Measurements from ENCODE around the gene USHBP1. TPM values are rescaled to one million over a fixed set of nuclear protein-coding genes. Genes with fewer than 3 reads are reported as not detected.
A peak's percentile ranks its signal among the peaks of the same experiment; 100 is the strongest.

USHBP1 gene, protein sequence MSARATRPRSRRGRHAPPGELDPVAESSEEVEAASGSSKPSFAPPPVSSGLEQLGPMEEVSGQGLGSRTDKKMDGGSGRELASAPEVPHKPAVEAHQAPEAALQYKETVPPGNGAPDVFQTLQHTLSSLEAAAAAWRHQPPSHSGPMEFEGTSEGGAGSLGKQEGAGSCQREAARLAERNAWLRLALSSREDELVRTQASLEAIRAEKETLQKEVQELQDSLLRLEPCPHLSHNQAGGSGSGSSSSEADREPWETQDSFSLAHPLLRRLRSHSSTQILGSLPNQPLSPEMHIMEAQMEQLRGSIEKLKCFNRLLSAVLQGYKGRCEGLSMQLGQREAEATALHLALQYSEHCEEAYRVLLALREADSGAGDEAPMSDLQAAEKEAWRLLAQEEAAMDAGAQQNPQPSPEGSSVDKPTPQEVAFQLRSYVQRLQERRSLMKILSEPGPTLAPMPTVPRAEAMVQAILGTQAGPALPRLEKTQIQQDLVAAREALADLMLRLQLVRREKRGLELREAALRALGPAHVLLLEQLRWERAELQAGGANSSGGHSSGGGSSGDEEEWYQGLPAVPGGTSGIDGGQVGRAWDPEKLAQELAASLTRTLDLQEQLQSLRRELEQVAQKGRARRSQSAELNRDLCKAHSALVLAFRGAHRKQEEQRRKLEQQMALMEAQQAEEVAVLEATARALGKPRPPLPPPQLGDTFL
- total RNA-seq (2021), result 10.9 to 14.2 TPM (median 12.3 TPM) in 3 replicates
- percentile 40 among the genes with signal in this experiment for Bru-seq, nascent RNA
- long read RNA-seq, experiment 1, transcript USHBP1-201 (13 exons, 3,335 nt), result major isoform, 13 of 36 reads
- long read RNA-seq, experiment 1, partial matches to known transcripts, result 9 of 36 reads
- long read RNA-seq, experiment 1, other reads (novel, unspliced or antisense), result 10 of 36 reads
- long read RNA-seq, experiment 2, partial matches to known transcripts, result 8 of 11 reads
- long read RNA-seq, experiment 2, other reads (novel, unspliced or antisense), result 3 of 11 reads
- long read RNA-seq, experiment 3, partial matches to known transcripts, result 1 of 4 reads
- long read RNA-seq, experiment 3, other reads (novel, unspliced or antisense), result 1 of 4 reads

DNA sequence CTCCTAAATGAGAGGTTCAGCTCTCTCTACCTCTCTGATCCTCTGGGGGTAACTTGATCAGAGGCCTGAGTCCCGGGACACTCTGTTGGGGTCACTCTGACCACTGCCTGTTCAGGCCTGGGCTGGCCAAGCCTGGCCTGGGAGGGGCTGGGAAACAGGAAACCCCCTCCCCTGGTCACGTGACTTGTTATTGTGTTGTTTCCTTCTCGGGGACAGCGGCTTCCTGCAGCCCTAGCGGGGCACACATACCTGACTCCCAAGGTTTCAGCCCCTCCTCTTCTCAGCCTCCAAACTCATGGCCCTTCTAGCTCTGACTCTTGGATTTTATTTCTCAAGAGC, at the start of gene USHBP1:
TSS of gene USHBP1 (minus strand) at position 105 of the 339 bp plus-strand sequence. CDS start 446 bp downstream, outside the sequence.
- ATAC-seq (peak; percentile 3; the same call in 1 of the 2 replicates), DNase-seq (ENCODE audit: low spot score) (peak; percentile 71)
- H3K36me3 Mint-ChIP-seq, result peaks cover 11% of the 10 kb centered on the region
- peak within 1 kb of the TSS; percentile 61 for H3K4me3 Mint-ChIP-seq
- H3K27me3 Mint-ChIP-seq (ENCODE audit: low read depth), result peaks cover 7% of the 10 kb centered on the region
- peak within 1 kb of the TSS; percentile 100 for H3K27ac Mint-ChIP-seq
- ChIA-PET POLR2A (interaction anchor here (1.8 to 3.9 kb wide), 3 partner anchors 16 to 49 kb away, joined by 5 to 11 read pairs (median 5); partner anchors contain the start of genes OCEL1 and USE1), CTCF (interaction anchor here (0.6 to 1.8 kb wide), 7 partner anchors 9 to 59 kb away, joined by 3 to 5 read pairs (median 4); no protein-coding TSS in a partner anchor)
- H3K4me1 Mint-ChIP-seq, result peaks cover 25% of the 10 kb centered on the region
- no peak for TF ChIP-seq ELF4 (CRISPR knock-in tag; IDR thresholded peaks at IDR 0.05; ENCODE audit: low read depth)
- TF ChIP-seq TEAD4 (CRISPR knock-in tag; IDR thresholded peaks at IDR 0.05), result no peak
- TF ChIP-seq FOXK1 (CRISPR knock-in tag; IDR thresholded peaks at IDR 0.05), result peak; percentile 87; the same call in 1 of the 2 replicates
- TF ChIP-seq SMAD4 (CRISPR knock-in tag; IDR thresholded peaks at IDR 0.05), result no peak
- TF ChIP-seq ZNF121 (CRISPR knock-in tag; IDR thresholded peaks at IDR 0.05), result peak; percentile 79
- no peak for TF ChIP-seq JAZF1 (CRISPR knock-in tag; IDR thresholded peaks at IDR 0.05)
- TF ChIP-seq, protein P1, sequence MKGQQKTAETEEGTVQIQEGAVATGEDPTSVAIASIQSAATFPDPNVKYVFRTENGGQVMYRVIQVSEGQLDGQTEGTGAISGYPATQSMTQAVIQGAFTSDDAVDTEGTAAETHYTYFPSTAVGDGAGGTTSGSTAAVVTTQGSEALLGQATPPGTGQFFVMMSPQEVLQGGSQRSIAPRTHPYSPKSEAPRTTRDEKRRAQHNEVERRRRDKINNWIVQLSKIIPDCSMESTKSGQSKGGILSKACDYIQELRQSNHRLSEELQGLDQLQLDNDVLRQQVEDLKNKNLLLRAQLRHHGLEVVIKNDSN (CRISPR knock-in tag; IDR thresholded peaks at IDR 0.05), result peak; percentile 88
- TF ChIP-seq, protein P2, sequence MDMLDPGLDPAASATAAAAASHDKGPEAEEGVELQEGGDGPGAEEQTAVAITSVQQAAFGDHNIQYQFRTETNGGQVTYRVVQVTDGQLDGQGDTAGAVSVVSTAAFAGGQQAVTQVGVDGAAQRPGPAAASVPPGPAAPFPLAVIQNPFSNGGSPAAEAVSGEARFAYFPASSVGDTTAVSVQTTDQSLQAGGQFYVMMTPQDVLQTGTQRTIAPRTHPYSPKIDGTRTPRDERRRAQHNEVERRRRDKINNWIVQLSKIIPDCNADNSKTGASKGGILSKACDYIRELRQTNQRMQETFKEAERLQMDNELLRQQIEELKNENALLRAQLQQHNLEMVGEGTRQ (CRISPR knock-in tag; IDR thresholded peaks at IDR 0.05), result peak; percentile 92
- 0 out of 2 replicates have a peak, but pooled peaks have one; percentile 42 for TF ChIP-seq SP1 (CRISPR knock-in tag; conservative IDR thresholded peaks at IDR 0.05)
- no peak for TF ChIP-seq NR3C1 (CRISPR knock-in tag; conservative IDR thresholded peaks at IDR 0.05; ENCODE audit: low read depth)
- TF ChIP-seq, protein P3, sequence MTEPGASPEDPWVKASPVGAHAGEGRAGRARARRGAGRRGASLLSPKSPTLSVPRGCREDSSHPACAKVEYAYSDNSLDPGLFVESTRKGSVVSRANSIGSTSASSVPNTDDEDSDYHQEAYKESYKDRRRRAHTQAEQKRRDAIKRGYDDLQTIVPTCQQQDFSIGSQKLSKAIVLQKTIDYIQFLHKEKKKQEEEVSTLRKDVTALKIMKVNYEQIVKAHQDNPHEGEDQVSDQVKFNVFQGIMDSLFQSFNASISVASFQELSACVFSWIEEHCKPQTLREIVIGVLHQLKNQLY (CRISPR knock-in tag; IDR thresholded peaks at IDR 0.05), result no peak
- 0 out of 2 replicates have a peak, but pooled peaks have one; percentile 2 for TF ChIP-seq GTF2I (CRISPR knock-in tag; conservative IDR thresholded peaks at IDR 0.05)
- TF ChIP-seq ZNF416 (CRISPR knock-in tag; IDR thresholded peaks at IDR 0.05), result no peak
- TF ChIP-seq RORB (CRISPR knock-in tag; IDR thresholded peaks at IDR 0.05), result no peak
- peak; percentile 15; the same call in 1 of the 2 replicates for TF ChIP-seq FOXP4 (CRISPR knock-in tag; IDR thresholded peaks at IDR 0.05)
- no peak for TF ChIP-seq KAT7 (CRISPR knock-in tag; IDR thresholded peaks at IDR 0.05; ENCODE audit: borderline replicate concordance)
- peaks cover 7% of the 10 kb centered on the region for H3K9me3 Mint-ChIP-seq

DNA sequence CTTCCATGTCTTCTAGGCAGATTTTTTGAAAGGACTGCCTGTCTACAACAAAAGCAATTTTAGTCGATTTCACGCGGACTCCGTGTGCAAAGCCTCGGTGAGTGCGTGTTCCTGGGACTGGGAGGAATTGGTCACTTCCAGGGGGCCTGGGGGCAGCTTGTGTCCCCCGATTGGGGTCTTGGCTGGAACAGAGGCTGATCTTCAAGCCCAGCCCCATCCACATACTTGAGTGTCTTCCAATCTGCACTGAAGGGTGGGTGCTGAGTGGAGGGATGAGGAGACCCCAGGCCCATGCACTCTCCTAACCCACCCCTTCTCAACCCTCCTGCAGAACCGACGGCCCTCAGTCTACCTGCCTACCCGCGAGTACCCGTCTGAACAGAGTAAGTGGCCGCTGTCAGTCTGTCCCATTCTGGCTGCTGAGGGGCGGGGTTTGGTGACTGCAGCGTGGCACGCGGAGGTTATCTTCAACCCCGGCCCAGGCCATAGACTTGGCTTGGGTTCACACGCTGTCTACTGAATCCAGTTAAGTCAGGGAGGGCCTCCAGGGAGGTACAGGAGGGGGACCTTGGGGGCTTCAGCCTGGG, 49.6 kb upstream of the USHBP1 start:
- Mint-ChIP-seq H3K4me1 (peaks cover 12% of the 10 kb centered on the region), H3K36me3 (peaks cover 27% of the 10 kb centered on the region), H3K9me3 (no peaks in the 10 kb centered on the region), H3K27me3 (ENCODE audit: low read depth) (no peaks in the 10 kb centered on the region), H3K27ac (no peak overlapping the region), H3K4me3 (no peak overlapping the region)
- CTCF ChIA-PET, result no interaction called here
- POLR2A ChIA-PET, result interaction anchor here (0.7 kb wide), 1 partner anchor 49 kb away, joined by 6 read pairs; no protein-coding TSS in a partner anchor
- ATAC-seq (no peak), DNase-seq (ENCODE audit: low spot score) (no peak)
- TF ChIP-seq, protein P4, sequence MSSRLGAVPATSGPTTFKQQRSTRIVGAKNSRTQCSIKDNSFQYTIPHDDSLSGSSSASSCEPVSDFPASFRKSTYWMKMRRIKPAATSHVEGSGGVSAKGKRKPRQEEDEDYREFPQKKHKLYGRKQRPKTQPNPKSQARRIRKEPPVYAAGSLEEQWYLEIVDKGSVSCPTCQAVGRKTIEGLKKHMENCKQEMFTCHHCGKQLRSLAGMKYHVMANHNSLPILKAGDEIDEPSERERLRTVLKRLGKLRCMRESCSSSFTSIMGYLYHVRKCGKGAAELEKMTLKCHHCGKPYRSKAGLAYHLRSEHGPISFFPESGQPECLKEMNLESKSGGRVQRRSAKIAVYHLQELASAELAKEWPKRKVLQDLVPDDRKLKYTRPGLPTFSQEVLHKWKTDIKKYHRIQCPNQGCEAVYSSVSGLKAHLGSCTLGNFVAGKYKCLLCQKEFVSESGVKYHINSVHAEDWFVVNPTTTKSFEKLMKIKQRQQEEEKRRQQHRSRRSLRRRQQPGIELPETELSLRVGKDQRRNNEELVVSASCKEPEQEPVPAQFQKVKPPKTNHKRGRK (CRISPR knock-in tag; IDR thresholded peaks at IDR 0.05; ENCODE audit: borderline replicate concordance), result no peak
- TF ChIP-seq ZNF416 (CRISPR knock-in tag; IDR thresholded peaks at IDR 0.05) (no peak), GTF2I (CRISPR knock-in tag; conservative IDR thresholded peaks at IDR 0.05) (no peak), ESRRA (CRISPR knock-in tag; IDR thresholded peaks at IDR 0.05; ENCODE audit: borderline replicate concordance) (no peak), ZMAT4 (CRISPR knock-in tag; IDR thresholded peaks at IDR 0.05) (no peak)
- TF ChIP-seq, protein P1 (CRISPR knock-in tag; IDR thresholded peaks at IDR 0.05), result no peak

All from WTC11 (cell line).